Kidney (tissue), 14 donors: ENCODE data around the gene KRT84. TPM values are rescaled to one million over a fixed set of nuclear protein-coding genes. Genes with fewer than 3 reads are reported as not detected.

ENCODE experiments used
- DNase-seq, 5 donors: peaks; one replicate each; pipeline ENCODE4 v3.0.0-alpha.2; 2013 to 2020
- FAIRE-seq: peaks from 2 replicates; lab custom pipeline; 2012; peaks lifted over from hg19 to GRCh38; lab: Jason Lieb, UNC
- H3K27ac ChIP-seq, 2 donors: one replicate each; pipeline ENCODE4 v1.7.0; 2013; ENCODE audit warnings: low read depth in 2 of 2, low read length in 2 of 2, inconsistent platforms in 1 of 2
- H3K27me3 ChIP-seq: one replicate; pipeline ENCODE4 v1.7.1; 2013; ENCODE audit warnings: low read length, inconsistent platforms; ENCODE audit not compliant: control insufficient read depth, insufficient read depth
- H3K36me3 ChIP-seq, 3 donors: one replicate each; pipeline versions ENCODE4 v1.7.0 to v1.7.1; 2013; ENCODE audit warnings: low read length in 3 of 3, control low read depth in 1 of 3, inconsistent platforms in 1 of 3; ENCODE audit not compliant: insufficient read depth in 3 of 3, control insufficient read depth in 2 of 3
- H3K4me1 ChIP-seq, 3 donors: one replicate each; pipeline versions ENCODE4 v1.7.0 to v1.7.1; 2013; ENCODE audit warnings: low read length in 3 of 3, inconsistent platforms in 1 of 3, low read depth in 1 of 3; ENCODE audit not compliant: control insufficient read depth in 2 of 3, insufficient read depth in 2 of 3
- H3K4me3 ChIP-seq, 3 donors: one replicate each; pipeline versions ENCODE4 v1.7.0 to v1.8.1; 2013; ENCODE audit warnings: low read length in 3 of 3, control low read depth in 1 of 3, inconsistent platforms in 1 of 3
- H3K9ac ChIP-seq, 3 donors: one replicate each; pipeline versions ENCODE4 v1.7.0 to v1.7.1; 2013; ENCODE audit warnings: low read length in 3 of 3, control low read depth in 1 of 3, inconsistent platforms in 1 of 3
- H3K9me3 ChIP-seq, 3 donors: one replicate each; pipeline versions ENCODE4 v1.7.0 to v1.7.1; 2013; ENCODE audit warnings: low read length in 3 of 3, control low read depth in 1 of 3, inconsistent platforms in 1 of 3; ENCODE audit not compliant: control insufficient read depth in 2 of 3, insufficient read depth in 1 of 3
- CTCF ChIP-seq: IDR thresholded peaks from 3 replicates; pipeline ENCODE4 v1.5.1; 2012; ENCODE audit warnings: mild to moderate bottlenecking, moderate library complexity, borderline replicate concordance; ENCODE audit not compliant: insufficient read depth; ENCODE audit errors: extremely low read depth
- intact Hi-C: fragments of 100-400 bp; cut with DNase I; formaldehyde crosslinking; loops from one replicate; pipeline ENCODE4 v1.11.1; 2022
- polyA plus RNA-seq: library from polyadenylated mRNA; stranded (reverse); fragments of 350-450 nt; fragmentation: Illumina TruSeq; extraction: RNeasy Lipid Tissue Mini Kit (QIAGEN cat#74804); gene quantifications from one replicate; pipeline ENCODE4 v1.2.3, GENCODE V29; 2014; ENCODE audit warnings: low read depth, low replicate concordance; ENCODE audit not compliant: insufficient read depth
- total RNA-seq: library from RNA; stranded (reverse); fragmentation: NEBNext Ultra II Directional; extraction: Animal tissue kit (Norgen Biotek cat#: 25700); gene quantifications from one replicate; pipeline ENCODE4 v1.2.1, GENCODE V29; 2021
- donor health status: control.
- donor health status: control.
- donor health status: control.
- donor health status: control.
- donor health status: control.
- donor health status: DM: yes; HTN: yes; CAD: no.
- donor health status: Normal renal cell carcinoma (clear cell type).

Gene KRT84
- total and polyA plus RNA-seq, 2 donors from 2014 or later = not detected

DNA sequence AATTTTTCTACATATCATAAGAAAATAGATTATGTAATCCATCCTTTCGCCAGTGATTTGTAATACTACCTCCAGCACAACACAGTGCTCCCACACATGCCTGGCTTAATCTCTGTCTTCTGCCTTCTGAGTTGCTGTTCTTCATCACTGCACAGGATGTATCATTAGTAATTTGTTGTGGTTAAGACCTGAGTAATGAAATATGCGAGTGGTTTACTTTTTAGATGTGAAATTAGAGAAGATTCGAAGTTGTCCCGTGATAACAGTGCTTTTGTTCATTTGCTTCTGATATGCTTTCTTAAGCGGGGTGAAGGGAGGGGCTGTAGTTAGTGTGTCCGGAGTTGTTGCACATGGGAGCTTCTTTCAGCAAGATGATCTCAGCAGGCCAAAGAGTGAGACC, 36.3 kb downstream of the KRT84 start:
- no peak for FAIRE-seq
- no peaks in the 10 kb centered on the region for H3K9me3 ChIP-seq
- H3K36me3 ChIP-seq = no peaks in the 10 kb centered on the region
- H3K9ac ChIP-seq = no peak overlapping the region
- H3K27me3 ChIP-seq = no peaks in the 10 kb centered on the region
- H3K4me3 ChIP-seq = no peak overlapping the region
- intact Hi-C loops = no loop called here
- DNase-seq = peak in 2 of 5 donors; percentile 14 to 38
- no peak for TF ChIP-seq CTCF
- H3K4me1 ChIP-seq = peaks cover 0 to 6% (median 3%) of the 10 kb centered on the region in 3 donors
- no peak overlapping the region for H3K27ac ChIP-seq

- no peak overlapping the region for H3K9ac ChIP-seq
- no peak overlapping the region for H3K27ac ChIP-seq
- intact Hi-C loops = no loop called here
- TF ChIP-seq CTCF = no peak
- H3K4me1 ChIP-seq = peaks cover 0 to 6% (median 3%) of the 10 kb centered on the region in 3 donors
- no peak overlapping the region for H3K4me3 ChIP-seq
- peaks cover 0 to 9% (median 0%) of the 10 kb centered on the region in 3 donors for H3K9me3 ChIP-seq
- DNase-seq = no peak
- no peaks in the 10 kb centered on the region for H3K36me3 ChIP-seq
- no peaks in the 10 kb centered on the region for H3K27me3 ChIP-seq
- FAIRE-seq = no peak
Observed at GRCh38 chr12:52347551-52348510, 37.6 kb downstream of the KRT84 start.

GRCh38 chr12:52347016-52347415, 38.4 kb downstream of the KRT84 start:
- no peaks in the 10 kb centered on the region for H3K36me3 ChIP-seq
- peaks cover 0 to 6% (median 3%) of the 10 kb centered on the region in 3 donors for H3K4me1 ChIP-seq
- no peak overlapping the region for H3K9ac ChIP-seq
- no peak for FAIRE-seq
- no peak for TF ChIP-seq CTCF
- DNase-seq = no peak
- H3K4me3 ChIP-seq = no peak overlapping the region
- intact Hi-C loops = no loop called here
- H3K9me3 ChIP-seq = peaks cover 0 to 9% (median 0%) of the 10 kb centered on the region in 3 donors
- no peak overlapping the region for H3K27ac ChIP-seq
- H3K27me3 ChIP-seq = no peaks in the 10 kb centered on the region
